HG02610 (cell line): ENCODE results near the gene TMEM82.

Experiments used
- ATAC-seq: cut with Tn5 transposase; IDR thresholded peaks from one replicate; pipeline ENCODE4 v1.9.1; 2021; ENCODE audit warnings: mild to moderate bottlenecking, moderate library complexity; ENCODE audit not compliant: unreplicated experiment

The TMEM82 gene

DNA sequence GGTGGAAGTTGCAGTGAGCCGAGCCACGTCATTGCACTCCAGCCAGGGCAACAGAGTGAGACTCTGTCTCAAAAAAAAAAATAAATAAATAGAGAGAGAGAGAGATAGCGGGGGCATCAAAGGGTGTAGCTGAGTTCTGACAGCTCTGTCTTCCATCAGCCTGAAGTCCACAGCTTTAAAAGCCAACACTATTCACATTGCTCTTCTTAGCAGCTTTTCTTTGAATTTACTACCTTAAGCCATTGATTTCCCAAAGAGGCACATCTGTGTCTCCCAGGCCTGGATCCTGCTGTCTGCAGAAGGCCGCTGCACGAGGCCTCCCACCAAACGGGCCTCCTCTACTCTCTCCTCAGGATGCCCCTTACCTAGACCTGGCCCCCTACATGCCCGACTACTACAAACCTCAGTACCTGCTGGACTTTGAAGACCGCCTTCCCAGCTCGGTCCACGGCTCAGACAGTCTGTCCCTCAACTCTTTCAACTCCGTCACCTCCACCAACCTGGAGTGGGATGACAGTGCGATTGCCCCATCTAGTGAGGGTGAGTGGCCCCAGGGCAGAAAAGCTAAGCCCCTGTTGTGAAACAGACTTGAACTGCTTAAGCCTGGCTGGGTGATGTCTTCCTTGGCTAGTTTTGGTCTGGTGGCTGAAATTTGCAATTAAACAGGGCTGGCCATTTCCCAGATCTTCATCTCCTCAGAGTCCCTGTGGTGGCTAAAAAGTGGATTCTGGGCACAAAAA, 22.7 kb upstream of the TMEM82 start:
- ATAC-seq = no peak

DNA sequence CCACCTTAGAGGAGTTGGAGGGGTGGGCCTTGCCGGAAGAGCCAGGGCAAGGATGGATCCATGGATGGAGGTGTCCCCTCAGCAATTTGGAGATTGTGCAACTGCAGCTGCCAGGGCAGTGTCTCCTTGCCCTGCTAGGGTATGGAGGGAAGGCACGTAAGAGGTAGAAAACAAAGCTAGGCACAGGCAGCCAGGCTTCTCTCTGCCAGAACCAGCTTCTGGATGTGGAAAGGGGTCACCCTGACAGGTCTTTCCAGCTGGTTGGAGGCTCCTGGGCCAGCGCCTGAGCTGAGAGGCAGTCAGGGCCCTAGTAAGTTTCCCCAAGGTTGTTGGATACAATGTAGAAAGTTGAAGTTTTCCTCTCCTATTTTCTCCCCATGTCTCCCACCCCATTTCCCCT, 21.4 kb upstream of the TMEM82 start:
- no peak for ATAC-seq

DNA sequence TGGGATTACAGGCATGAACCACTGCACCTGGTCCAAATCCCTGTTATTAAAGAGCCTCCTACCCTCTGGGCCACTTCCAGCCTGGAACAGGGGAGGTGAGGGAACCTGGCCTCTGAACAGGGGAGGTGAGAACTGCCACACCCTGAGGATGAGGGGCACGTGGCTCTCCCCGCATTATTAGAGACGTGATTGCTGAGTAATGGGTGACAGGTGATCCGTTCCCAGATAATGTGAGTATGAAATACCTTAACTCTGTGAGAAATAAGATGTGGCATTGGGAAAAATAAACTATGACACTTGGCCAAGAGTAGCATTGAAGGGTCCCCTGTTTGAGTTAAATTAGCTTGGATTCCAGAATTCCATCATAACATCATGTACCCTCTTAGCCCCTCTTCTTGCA, 19.9 kb upstream of the TMEM82 start:
- no peak for ATAC-seq

DNA sequence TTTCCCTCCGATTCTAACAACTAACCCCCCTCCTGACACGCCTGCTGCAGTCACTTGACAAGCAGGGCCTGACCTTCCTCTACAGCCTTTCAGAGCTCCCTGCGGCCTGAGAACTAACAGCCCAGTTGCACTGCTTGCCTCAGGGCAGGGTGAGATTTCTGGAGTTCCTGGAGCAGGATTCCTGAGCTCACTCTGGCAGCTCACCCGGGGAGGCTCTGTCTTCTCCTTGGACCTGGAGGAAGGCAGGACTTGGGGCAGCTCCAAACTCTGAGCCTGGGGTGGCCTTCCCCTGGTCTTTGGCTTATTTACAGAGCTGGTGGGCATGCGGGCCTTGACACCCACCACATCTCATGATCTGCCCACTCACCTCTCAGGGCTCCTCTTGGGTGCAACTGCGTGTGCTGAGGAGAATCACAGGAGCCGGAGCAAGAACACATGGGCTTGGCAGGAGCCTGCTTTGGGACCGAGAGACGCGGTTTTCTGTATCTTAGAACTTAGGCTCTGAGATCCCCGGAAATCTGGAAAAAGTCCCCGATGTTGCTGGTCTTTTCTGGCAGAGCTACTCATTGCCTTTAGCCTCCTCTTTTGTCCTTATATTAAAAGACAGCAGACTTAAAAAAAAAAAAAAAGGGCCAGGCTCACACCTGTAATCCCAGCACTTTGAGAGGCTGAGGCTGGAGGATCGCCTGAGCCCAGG, 19.3 kb upstream of the TMEM82 start:
- no peak for ATAC-seq

DNA sequence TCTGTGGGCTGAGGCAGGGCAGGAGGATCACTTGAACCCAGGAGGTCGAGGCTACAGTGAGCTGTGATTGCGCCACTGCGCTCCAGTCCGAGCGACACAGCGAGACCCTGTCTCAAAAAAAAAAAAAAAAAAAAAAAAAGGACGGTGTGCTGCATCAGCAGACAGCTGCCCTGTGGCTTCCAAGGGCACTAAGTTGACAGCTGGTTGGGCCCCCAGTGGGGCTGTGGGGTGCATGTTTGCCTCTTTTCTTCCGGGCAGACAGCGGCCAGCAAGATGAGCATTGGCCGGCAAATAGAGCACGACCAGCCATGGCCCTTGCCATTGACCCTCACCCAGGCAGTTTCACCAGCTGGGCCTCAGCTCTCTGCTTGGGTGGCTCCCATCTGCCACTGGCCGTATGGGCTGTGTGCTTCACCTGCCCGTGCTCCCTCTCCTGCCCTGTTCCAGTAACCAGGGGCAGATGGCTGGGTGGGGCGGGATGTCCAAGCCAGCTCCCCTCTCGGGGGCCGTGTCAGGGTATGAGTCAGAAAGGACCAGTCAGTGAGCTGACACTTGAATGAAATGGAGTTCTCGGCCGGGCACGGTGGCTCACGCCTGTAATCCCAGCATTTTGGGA, 18.6 kb upstream of the TMEM82 start:
- no peak for ATAC-seq

DNA sequence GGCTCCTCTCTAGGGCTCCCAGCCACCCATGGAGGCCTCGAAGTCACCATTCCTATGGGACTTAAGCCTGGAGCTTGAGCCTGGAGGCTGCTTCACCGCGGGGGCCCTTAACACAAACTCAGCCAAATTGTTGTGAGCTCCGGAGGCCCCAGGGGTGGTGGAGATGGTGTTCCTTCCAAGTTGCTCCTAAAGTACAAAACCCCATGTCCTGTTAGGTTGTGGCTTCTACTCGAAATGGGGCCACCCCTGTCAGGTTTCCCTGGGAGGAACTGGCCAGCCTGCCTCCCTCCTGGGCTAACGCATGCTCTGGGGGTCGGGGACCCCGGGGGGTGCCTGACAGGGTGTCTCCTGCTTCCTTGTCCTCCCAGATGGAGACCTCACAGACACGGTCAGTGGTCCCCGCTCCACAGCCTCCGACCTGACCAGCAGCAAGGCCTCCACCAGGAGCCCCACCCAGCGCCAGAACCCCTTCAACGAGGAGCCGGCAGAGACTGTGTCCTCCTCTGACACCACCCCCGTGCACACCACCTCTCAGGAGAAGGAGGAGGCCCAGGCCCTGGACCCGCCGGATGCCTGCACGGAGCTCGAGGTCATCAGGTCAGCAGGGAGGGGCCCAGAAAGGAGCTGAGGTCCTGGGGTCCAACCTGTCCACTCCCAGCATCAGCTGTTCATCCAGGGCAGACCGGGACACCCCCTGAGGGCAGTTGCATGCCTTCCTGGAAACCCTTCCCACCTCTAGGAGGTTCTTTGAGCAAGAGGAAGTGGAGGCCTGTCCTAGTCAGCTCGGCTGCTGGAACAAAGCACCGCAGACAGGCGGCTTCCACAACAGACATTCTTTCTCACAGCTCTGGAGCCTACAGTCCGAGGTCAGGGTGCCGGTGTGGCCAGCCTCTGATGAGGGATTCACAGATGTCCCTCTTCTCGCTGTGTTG, 17.1 kb upstream of the TMEM82 start:
- no peak for ATAC-seq

DNA sequence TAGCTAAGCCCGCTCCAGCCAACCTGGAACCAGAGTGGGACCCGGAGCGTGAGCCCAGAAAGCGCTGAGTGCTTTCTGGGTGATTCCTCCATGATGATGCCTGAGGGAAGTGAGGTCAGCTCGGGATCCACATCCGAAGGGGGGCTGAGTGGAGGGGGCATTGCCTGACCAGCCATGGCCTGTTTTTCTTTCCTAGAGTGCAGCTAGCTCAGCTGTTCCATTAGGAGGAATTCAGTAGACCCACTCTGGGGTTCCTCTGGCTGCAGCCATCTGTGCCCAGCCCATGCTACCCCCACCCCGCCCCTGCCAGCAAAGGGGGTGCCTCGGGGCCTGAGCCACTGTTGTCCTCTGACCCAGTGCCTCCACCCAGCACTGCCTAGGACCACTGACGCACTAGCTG, 15.8 kb upstream of the TMEM82 start:
- no peak for ATAC-seq

DNA sequence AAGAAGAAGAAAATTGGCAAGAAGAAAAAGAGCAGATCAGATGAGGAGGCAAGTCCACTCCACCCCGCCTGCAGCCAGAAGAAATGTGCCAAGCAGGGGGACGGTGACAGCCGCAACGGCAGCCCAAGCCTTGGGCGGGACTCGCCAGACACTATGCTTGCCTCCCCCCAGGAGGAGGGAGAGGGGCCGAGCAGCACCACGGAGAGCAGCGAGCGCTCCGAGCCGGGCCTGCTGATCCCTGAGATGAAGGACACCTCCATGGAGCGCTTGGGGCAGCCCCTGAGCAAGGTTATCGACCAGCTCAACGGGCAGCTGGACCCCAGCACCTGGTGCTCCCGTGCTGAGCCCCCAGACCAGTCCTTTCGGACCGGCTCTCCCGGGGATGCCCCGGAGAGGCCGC, 15.3 kb upstream of the TMEM82 start:
- no peak for ATAC-seq

DNA sequence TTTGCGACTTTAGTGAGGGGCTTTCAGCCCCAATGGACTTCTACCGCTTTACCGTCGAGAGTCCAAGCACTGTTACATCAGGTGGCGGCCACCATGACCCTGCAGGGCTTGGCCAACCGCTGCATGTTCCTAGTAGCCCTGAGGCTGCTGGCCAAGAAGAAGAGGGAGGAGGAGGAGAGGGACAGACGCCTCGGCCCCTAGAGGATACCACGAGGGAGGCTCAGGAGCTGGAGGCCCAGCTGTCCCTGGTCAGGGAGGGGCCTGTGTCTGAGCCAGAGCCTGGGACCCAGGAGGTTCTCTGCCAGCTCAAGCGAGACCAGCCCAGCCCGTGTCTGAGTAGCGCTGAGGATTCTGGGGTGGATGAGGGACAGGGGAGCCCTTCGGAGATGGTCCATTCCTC, 14.9 kb upstream of the TMEM82 start:
- ATAC-seq = no peak

DNA sequence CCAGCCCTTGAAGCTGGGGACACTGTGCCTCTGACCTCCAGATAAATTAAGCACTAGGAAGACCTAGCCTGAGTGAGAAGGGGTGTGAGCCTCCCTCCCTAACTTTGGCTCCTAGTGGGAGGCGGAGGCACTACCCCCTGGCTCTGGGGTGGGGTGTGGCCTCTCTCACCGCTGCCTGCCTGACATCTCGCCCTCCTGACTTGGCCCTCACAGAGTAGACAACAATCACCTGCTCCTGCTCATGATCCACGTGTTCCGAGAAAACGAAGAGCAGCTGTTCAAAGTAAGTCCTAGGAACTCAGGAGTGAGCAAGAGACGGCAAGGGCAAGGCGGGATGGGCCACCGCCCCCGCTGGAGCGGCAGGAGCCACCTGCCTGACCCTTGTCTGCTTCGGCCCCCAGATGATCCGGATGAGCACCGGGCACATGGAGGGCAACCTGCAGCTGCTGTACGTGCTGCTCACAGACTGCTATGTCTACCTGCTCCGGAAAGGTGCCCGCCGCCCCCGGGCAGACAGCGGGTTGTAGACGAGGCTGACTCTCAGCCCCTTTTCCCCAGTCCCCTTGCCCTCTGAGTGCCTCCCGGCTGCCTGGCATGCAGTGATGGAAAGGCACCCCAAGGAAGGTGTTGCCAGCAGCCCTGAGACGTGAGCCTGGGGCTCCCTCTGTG, 14.3 kb upstream of the TMEM82 start:
- no peak for ATAC-seq

DNA sequence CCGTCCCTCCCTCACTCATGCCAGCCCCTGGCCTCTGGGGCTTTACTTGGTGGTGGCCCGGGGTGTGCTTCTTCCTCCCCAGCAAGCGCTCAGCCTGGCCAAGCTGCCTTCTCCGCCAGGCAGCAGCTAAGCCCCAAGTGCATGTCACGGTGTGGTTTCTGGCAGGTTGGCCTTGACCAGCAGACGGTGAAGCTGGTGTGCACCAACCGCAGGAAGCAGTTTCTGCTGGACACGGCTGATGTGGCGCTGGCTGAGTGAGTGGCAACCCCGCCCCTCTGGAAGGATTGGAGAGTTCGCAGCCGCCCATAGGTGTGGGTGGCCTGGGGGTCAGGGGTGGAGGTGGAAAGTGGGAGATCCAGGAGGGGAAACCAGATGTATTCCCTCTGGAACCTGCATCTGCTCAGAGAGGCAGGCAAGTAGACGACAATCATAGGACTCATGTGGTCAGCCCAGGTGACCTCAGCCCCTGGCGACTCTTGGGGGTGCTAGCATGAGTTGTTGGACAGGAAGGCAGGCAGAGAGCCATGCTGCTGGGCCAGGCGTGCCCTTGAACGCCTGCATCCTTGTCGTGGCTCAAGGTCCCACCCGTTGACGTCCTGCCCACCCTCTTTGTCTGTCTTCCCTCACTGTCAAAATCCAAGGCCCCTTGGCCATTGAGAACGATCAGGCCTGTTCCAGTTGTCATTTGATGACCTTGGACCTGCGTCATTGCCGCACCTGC, 13.2 kb upstream of the TMEM82 start:
- no peak for ATAC-seq

DNA sequence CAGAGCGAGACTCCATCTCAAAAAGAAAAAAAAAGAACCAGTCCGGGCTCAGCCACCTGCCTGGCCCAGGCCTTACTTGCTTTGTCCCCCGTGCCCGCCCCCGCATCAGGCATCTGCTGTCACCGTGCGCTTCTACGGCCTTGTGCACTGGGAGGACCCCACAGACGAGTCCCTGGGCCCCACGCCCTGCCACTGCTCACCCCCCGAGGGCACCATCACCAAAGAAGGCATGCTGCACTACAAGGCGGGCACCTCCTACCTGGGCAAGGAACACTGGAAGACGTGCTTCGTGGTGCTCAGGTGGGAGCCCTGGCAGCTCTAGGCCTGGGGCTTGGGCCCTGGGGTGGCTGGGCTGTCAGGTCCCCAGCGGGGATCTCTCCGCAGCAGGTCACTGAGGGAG, 11.9 kb upstream of the TMEM82 start:
- no peak for ATAC-seq

DNA sequence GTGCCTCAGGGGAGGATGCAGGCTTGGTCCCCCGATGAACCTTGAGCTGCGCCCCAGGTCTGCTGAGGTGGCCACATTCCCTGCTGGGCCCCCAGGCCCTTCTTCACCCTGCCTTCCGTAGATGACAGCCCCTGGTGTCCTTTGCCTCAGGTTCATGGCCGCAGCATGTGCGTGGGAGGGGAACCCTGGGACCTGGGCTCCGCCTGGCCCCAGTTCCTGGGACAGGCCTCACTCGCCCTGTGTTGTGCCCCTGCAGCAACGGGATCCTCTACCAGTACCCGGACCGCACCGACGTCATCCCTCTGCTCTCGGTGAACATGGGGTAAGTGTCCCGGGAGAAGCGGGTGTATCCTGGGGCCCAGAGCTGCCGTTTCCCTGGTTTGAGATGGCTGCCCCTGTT, 11.4 kb upstream of the TMEM82 start:
- ATAC-seq = no peak

DNA sequence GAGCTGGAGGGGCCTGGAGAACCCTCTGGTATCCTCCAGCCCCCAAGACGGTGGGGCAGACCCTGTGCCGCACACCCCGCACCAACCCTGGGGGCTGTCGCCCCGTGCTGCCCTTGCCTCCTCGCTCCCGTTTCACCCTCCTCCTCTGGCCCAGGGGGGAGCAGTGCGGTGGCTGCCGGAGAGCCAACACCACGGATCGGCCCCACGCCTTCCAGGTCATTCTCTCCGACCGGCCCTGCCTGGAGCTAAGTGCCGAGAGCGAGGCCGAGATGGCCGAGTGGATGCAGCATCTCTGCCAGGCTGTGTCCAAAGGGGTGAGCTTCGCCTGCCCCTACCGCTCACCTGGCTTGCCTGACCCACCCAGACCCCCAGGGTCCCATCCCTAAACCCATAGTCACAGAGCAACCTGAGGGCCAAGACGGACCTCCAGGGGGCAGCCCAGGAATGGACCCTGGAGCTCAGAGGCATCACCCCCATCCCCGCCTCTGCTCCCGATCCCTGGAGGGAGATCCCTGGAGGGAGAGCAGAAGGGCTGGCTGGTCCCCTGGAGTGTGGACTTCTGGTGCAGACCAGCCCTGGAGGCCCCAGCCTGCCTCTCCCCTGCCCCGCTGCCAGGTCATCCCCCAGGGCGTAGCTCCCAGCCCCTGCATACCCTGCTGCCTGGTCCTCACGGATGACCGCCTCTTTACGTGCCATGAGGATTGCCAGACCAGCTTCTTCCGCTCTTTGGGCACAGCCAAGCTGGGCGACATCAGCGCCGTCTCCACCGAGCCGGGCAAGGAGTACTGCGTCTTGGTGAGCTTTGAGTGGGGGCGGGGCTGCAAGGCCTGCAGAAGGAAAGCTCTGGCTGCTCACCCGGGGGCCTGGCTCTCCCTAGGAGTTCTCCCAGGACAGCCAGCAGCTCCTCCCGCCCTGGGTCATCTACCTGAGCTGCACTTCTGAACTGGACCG, 10.3 kb upstream of the TMEM82 start:
- no peak for ATAC-seq

DNA sequence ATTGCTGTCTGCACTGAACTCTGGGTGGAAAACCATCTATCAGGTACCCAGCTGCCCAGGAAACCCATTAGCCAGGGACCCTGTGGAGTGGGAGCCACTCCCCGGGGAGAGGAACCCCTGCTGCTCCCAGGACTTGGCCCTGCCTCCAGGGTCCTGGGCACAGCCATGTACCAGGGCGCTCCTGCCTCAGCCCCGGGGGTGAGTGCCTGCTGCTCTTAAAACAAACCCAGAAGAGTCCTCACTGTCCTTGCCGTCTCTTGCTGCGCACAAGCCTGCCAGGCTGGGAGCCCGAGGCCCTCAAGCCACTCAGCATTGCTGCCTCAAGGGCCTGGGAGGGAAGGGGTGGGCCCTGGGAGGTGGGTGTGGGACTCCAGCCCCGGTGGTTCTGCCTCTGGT, 9.6 kb upstream of the TMEM82 start:
- no peak for ATAC-seq

DNA sequence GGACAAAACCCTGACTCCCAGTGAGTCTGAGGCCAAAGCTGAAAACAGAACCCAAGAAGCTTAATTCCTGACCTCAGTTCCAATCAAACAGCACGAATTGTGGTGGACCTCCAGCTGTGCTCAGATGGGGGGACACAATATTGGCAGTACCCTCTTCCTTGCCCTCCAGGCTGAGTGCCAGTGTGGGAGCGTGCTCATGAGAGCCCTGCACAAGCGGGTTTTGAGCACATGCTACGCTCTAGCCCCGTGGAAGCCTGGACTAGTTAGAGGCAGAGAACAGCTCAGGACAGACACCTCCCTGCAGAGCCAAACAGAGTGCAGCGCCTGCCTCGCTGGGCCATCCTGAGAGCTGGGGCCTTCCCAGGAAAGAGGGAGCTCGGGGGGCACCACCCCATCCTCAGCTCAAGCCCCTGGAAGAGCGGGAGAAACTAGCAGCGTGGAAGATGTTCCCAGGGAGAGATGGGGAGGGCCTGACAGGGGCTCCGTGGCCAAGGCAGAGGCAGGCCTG, 9.0 kb upstream of the TMEM82 start:
- ATAC-seq = no peak

DNA sequence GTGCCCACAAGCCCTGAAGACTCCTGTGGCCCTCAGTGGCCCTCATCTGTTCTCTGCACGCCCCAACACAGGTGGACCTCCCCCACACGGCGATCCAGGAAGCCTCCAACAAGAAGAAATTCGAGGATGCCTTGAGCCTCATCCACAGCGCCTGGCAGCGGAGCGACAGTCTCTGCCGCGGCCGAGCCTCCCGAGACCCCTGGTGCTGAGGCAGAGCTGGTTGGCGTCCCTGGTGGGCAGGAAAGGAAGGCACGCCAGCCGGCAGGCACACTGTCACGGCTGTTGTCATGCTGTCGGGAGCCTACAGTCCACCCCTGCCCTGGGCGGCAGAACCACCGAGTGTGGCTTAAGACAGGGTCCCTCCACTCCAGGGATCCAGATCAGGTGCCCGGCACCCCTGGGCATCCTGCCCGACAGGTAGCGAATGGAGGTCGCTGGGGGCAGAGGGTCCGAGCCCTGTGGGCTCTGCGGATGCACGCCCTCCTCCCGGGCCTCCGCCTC, 8.5 kb upstream of the TMEM82 start:
- ATAC-seq = no peak

DNA sequence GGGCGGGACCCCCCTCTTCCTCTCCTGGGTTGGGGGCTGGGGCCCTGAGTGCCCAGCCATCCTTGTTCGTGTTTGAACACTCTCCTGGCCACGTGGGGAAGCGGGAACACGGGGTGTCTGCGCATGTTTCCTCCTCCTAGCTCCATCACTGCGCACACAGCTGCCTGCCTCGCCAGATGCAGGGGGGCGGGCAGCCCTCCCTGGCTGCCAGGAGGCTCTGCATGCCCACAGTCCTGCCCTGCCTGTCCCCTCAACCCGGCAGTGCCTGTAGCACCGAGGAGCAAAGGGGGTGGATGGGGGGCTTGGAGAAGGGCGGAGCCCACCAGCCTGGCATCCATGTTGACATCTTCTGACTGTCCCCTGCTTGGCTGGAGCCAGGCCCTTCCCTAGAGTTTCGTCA, 8.0 kb upstream of the TMEM82 start:
- ATAC-seq = no peak

DNA sequence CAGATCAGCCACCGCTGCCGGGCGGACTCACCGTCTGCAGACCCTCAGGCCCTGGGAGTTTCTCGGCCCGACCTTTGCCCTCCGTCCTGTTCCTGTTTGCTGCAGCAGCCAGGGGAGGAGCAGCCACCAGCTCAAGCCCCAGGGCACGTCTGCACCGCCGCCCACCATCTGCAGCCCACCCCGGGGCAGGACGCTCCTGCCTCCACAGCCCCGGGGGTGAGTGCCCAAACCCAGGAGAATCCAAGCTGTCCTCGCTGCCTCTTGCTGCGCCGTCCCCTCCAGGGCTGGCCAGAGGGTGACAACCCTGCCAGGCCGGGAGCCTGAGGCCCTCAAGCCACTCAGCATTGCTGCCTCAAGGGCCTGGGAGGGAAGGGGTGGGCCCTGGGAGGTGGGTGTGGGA, 7.4 kb upstream of the TMEM82 start:
- ATAC-seq = no peak
